Loucy (cell line): ENCODE data around the gene ARHGAP26.

Experiments
- H2AFZ ChIP-seq: fragments of 200-600 bp; sonication (generic); 2 replicates; pipeline ENCODE4 v1.6.0; 2016; ENCODE audit warnings: antibody characterized with exemption, mild to moderate bottlenecking, low read length, moderate library complexity
- H3F3A ChIP-seq: fragments of 200-600 bp; 2 replicates; pipeline ENCODE4 v1.6.0; 2016; ENCODE audit warnings: antibody characterized with exemption, low read depth, mild to moderate bottlenecking
- H3K27me3 ChIP-seq: fragments of 200-600 bp; sonication (generic); 2 replicates; pipeline ENCODE4 v1.6.1; 2014; ENCODE audit warnings: low read length, mild to moderate bottlenecking; ENCODE audit not compliant: insufficient read depth, poor library complexity, severe bottlenecking
- H3K36me3 ChIP-seq: fragments of 200-600 bp; sonication (generic); 2 replicates; pipeline ENCODE4 v1.6.1; 2016; ENCODE audit warnings: low read length; ENCODE audit not compliant: insufficient read depth
- H3K4me1 ChIP-seq: fragments of 200-600 bp; sonication (generic); 2 replicates; pipeline ENCODE4 v1.5.1; 2014; ENCODE audit warnings: low read length, mild to moderate bottlenecking; ENCODE audit not compliant: insufficient read depth, poor library complexity, severe bottlenecking
- H3K4me2 ChIP-seq: fragments of 200-600 bp; sonication (generic); 2 replicates; pipeline ENCODE4 v1.6.0; 2014; ENCODE audit warnings: antibody characterized with exemption, low read length, low read depth, mild to moderate bottlenecking; ENCODE audit not compliant: poor library complexity, severe bottlenecking
- H3K4me3 ChIP-seq: fragments of 200-600 bp; sonication (generic); 2 replicates; pipeline ENCODE4 v1.5.1; 2014; ENCODE audit warnings: low read length, mild to moderate bottlenecking, mixed read lengths; ENCODE audit not compliant: poor library complexity, severe bottlenecking
- H3K79me2 ChIP-seq: fragments of 200-600 bp; sonication (generic); 2 replicates; pipeline ENCODE4 v1.6.1; 2014; ENCODE audit warnings: low read length; ENCODE audit not compliant: insufficient read depth
- H3K9ac ChIP-seq: fragments of 200-600 bp; sonication (generic); 2 replicates; pipeline ENCODE4 v1.6.0; 2014; ENCODE audit warnings: mild to moderate bottlenecking, low read depth, low read length, moderate library complexity; ENCODE audit not compliant: poor library complexity, severe bottlenecking
- H3K9me2 ChIP-seq: fragments of 200-600 bp; sonication (generic); replicated peaks from 2 replicates; pipeline ENCODE4 v1.6.1; 2016; ENCODE audit warnings: low read depth, low read length, mixed read lengths
- H3K9me3 ChIP-seq: fragments of 200-600 bp; sonication (generic); 2 replicates; pipeline ENCODE4 v1.6.1; 2014; ENCODE audit warnings: mild to moderate bottlenecking, antibody characterized with exemption, low read length, low read depth; ENCODE audit not compliant: insufficient read depth
- H4K20me1 ChIP-seq: fragments of 200-600 bp; sonication (generic); 2 replicates; pipeline ENCODE4 v1.6.0; 2014; ENCODE audit warnings: antibody characterized with exemption, low read length, mild to moderate bottlenecking; ENCODE audit not compliant: insufficient read depth, poor library complexity, severe bottlenecking
- CTCF ChIP-seq: fragments of 200-600 bp; sonication (generic); conservative IDR thresholded peaks from 2 replicates; pipeline ENCODE4 v1.5.1; 2014; ENCODE audit warnings: mild to moderate bottlenecking, antibody characterized with exemption, low read length
- EZH2phosphoT487 ChIP-seq: fragments of 200-600 bp; IDR thresholded peaks from 2 replicates; pipeline ENCODE4 v1.6.1; 2018; ENCODE audit warnings: antibody characterized with exemption, mild to moderate bottlenecking, moderate library complexity, borderline replicate concordance

The ARHGAP26 gene

GRCh38 chr5:143142596-143143435, 372.6 kb downstream of the ARHGAP26 start:
- Histone ChIP-seq H3K79me2 (no peaks in the 10 kb centered on the region), H3F3A (no peaks in the 10 kb centered on the region), H3K9me2 (no peaks in the 10 kb centered on the region), H3K36me3 (peaks cover 3% of the 10 kb centered on the region; the same call in 1 of the 2 replicates), H3K9ac (no peak overlapping the region), H3K4me2 (no peak overlapping the region), H3K27me3 (no peaks in the 10 kb centered on the region), H2AFZ (no peak overlapping the region), H3K4me1 (no peaks in the 10 kb centered on the region), H3K9me3 (no peaks in the 10 kb centered on the region), H4K20me1 (no peaks in the 10 kb centered on the region), H3K4me3 (no peak overlapping the region)
- no peak for TF ChIP-seq EZH2phosphoT487
- TF ChIP-seq CTCF: no peak

- no peaks in the 10 kb centered on the region for H3K9me2 ChIP-seq
- H4K20me1 ChIP-seq: no peaks in the 10 kb centered on the region
- TF ChIP-seq CTCF (no peak), EZH2phosphoT487 (no peak)
- no peak overlapping the region for H3K4me3 ChIP-seq
- no peaks in the 10 kb centered on the region for H3F3A ChIP-seq
- no peaks in the 10 kb centered on the region for H3K27me3 ChIP-seq
- no peaks in the 10 kb centered on the region for H3K9me3 ChIP-seq
- no peak overlapping the region for H3K9ac ChIP-seq
- no peak overlapping the region for H3K4me2 ChIP-seq
- no peaks in the 10 kb centered on the region for H3K79me2 ChIP-seq
- peaks cover 3% of the 10 kb centered on the region; the same call in 1 of the 2 replicates for H3K36me3 ChIP-seq
- H2AFZ ChIP-seq: no peak overlapping the region
- H3K4me1 ChIP-seq: no peaks in the 10 kb centered on the region
Measured at GRCh38 chr5:143143973-143144372, 373.8 kb downstream of the ARHGAP26 start.

- H3F3A ChIP-seq: no peaks in the 10 kb centered on the region
- no peak overlapping the region for H3K9ac ChIP-seq
- TF ChIP-seq CTCF (no peak), EZH2phosphoT487 (no peak)
- no peaks in the 10 kb centered on the region for H3K79me2 ChIP-seq
- no peaks in the 10 kb centered on the region for H3K9me3 ChIP-seq
- no peak overlapping the region for H3K4me3 ChIP-seq
- H3K4me1 ChIP-seq: no peaks in the 10 kb centered on the region
- H2AFZ ChIP-seq: no peak overlapping the region
- H4K20me1 ChIP-seq: no peaks in the 10 kb centered on the region
- H3K9me2 ChIP-seq: no peaks in the 10 kb centered on the region
- H3K4me2 ChIP-seq: no peak overlapping the region
- no peaks in the 10 kb centered on the region for H3K27me3 ChIP-seq
- no peaks in the 10 kb centered on the region; the same call in 1 of the 2 replicates for H3K36me3 ChIP-seq
Measured at GRCh38 chr5:143145243-143146160, 375.3 kb downstream of the ARHGAP26 start.
